GM06990 (cell line): ENCODE results near the gene TRIM47.

Source experiments
- DNase-seq: peaks from one replicate; pipeline ENCODE4 v3.0.0-alpha.2; 2011; ENCODE audit not compliant: insufficient read length; ENCODE audit errors: extremely low read depth
- H3K27me3 ChIP-seq: replicated peaks from 2 replicates; pipeline ENCODE4 v1.6.0; 2011; ENCODE audit warnings: low read length; ENCODE audit not compliant: control insufficient read depth, insufficient read depth
- H3K36me3 ChIP-seq: 2 replicates; pipeline ENCODE4 v1.5.1; 2011; ENCODE audit warnings: low read length; ENCODE audit not compliant: control insufficient read depth, insufficient read depth
- H3K4me3 ChIP-seq: replicated peaks from 2 replicates; pipeline ENCODE4 v1.5.1; 2011; ENCODE audit warnings: low read depth, mild to moderate bottlenecking, control low read depth, low read length
- TF ChIP-seq, protein P1 (sequence below): IDR thresholded peaks from 2 replicates; pipeline ENCODE4 v1.5.1; 2011; ENCODE audit warnings: low read length, control low read depth, mild to moderate bottlenecking, inconsistent platforms; ENCODE audit not compliant: insufficient read depth, poor library complexity, severe bottlenecking

The TRIM47 gene

DNA sequence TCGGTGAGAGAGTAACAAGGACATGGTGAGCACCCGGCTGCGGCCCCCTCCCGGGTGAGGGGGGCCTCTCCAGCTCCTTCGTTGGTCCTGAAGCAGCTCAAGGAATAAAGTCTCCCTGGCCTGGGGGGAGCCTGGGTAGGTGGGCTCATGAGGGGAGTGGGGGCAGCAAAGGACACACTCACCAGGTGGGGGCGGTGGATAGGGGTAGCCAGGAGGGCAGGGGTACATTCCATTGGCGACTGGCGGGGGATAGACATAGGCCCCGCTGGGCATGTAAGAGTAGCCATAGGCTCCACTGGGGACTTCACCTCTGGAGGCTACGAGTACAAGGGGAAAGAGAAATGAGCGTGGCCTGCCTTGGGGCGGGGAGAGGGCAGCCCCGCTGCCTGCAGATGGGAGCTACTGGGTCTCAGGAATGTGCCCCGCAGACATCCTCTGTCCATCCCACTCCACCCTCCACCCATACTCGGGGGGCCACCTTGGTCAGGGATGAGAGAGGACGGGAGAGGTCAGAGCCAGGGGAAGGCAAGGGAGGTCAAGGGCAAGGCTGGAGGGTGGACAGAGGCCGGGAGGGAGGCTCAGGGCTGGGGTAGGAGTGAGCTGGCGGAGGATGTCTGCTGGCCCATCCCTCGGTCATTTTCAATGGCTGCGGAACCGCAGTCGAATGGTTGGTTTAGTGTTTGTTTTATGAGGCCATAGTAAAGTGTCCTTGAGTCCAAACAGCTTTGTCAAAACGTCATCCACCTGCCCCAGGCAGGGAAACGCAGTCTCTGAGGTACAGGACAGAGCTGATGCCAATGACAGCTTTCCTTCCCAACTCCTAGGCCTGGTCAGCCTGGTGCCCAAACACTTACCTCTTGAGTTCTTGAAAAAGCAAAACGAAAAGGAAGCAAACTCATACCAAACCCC, 30.5 kb downstream of the TRIM47 start:
- Histone ChIP-seq H3K36me3 (peaks cover 32% of the 10 kb centered on the region), H3K4me3 (no peak overlapping the region), H3K27me3 (no peaks in the 10 kb centered on the region)
- DNase-seq = peak; percentile 7
- TF ChIP-seq, protein P1, sequence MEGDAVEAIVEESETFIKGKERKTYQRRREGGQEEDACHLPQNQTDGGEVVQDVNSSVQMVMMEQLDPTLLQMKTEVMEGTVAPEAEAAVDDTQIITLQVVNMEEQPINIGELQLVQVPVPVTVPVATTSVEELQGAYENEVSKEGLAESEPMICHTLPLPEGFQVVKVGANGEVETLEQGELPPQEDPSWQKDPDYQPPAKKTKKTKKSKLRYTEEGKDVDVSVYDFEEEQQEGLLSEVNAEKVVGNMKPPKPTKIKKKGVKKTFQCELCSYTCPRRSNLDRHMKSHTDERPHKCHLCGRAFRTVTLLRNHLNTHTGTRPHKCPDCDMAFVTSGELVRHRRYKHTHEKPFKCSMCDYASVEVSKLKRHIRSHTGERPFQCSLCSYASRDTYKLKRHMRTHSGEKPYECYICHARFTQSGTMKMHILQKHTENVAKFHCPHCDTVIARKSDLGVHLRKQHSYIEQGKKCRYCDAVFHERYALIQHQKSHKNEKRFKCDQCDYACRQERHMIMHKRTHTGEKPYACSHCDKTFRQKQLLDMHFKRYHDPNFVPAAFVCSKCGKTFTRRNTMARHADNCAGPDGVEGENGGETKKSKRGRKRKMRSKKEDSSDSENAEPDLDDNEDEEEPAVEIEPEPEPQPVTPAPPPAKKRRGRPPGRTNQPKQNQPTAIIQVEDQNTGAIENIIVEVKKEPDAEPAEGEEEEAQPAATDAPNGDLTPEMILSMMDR = no peak

DNA sequence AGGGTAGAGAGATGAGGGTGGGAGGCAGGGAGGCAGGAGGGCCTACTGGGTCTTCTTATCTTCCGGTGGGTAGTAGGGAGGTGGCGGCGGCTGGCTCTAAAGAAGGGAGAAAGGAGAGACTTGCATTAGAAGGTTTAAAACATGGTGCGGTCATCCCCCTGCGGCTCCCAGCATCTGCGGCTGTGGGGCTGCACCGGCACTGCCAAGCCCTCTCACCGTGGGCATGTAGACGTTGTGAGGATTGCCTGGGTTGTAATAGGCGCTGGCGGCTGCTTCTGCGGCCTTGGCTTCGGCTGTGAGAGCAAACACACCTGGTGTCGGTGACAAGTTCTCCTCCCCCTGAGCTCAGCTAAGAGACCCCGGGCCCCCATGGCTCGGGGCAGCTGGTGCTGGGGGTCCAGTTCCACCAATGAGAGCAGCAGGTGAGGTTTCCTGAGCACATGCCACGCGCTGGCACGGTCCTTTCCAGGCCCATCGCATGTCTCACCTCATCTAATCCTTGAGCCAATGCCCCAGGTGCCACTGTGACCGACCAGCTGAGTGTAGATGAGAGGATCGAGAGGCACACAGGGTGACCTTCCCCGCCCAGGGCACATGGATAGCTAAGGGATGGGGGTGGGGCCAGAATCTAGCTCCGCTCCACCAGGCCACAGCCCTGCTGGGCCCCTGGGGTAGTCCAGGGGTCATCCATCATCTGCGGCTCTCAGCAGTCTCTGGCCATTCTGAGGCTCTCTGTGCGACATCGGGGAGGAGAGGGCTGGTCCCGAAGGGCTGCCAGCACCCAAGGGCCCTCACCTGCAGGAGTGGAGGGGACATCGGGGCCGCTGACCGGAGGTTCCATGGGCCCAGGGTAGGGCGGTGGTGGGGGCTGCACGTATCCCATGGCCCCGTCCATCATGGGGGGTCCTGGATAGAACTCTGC, 31.4 kb downstream of the TRIM47 start:
- Histone ChIP-seq H3K36me3 (peaks cover 37% of the 10 kb centered on the region), H3K27me3 (no peaks in the 10 kb centered on the region), H3K4me3 (no peak overlapping the region)
- DNase-seq = peak; percentile 10
- TF ChIP-seq, protein P1 = no peak

DNA sequence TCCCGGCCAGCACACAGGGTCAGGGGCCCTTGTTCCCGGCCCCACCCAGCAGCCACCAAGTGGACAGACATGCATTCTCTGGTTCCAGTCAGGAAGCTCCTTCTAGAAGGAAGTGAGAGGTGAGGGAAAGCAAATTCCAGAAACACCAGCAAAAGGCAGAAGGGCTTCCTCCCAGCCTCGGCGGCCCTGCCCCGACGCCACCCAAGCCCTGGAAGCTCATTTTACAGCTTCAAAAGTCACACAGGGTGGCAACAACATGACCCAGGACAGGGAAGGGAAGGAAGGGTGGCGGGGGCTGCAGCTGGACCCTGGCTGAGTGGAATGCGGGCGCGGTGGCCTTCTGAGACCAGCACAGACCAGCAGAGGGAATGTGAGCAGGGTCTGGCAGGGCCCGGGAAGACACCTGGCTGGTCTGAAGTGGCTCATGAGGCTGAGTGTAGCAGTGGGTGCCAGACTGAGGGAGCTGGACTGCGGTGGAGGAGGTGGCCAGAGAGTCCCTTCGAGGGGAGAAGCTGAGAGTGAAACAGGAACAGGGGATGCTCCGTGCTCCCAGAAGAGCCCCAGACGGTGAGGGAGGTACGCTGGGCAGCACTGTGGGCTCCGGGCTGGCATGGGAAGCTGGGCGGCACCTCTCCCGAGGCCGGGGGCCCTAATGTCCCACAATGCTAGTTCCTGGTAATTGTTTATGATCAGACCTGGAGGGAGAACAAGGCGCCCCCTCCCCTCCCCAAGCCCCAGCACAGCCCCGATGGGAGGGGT, 32.3 kb downstream of the TRIM47 start:
- H3K4me3 ChIP-seq = no peak overlapping the region
- TF ChIP-seq, protein P1 = no peak

DNA sequence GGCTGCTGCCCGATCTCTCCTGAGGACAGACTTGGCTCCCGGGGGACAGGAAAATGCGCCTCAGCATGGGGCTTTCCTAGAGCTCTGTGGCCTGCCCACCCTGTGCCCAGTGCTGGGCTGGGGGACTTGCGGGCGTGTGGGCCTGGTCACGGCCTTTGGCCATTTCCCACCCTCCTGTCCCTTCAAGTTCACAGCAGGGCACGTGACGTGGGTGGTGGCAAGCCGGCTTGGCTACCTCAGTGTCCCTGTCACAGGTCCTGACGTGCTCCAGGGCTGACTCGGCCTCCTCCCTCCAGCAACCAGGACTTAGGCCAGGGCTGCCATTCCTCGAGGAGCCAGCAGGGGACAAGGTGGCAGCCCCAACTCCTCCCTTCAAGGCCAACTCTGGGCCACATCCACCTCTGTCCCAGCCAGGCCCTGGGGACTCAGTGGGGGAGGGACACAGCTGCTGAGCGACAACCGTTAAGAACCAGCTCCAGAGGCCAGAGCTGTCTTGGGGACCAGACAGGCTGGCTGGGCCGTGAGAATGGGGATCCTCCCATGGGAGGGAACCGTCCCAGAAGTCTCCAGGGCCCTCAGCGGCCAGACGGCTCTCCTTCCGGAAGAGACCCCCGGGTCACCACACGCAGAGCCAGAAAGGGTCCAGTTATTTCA, 33.2 kb downstream of the TRIM47 start:
- H3K36me3 ChIP-seq = peaks cover 38% of the 10 kb centered on the region
- peak overlapping the region; percentile 63 for H3K4me3 ChIP-seq

More for the DNA sequence above, 32.3 kb downstream of the TRIM47 start:
- peak; percentile 15 for DNase-seq
- peaks cover 32% of the 10 kb centered on the region for H3K36me3 ChIP-seq
- no peaks in the 10 kb centered on the region for H3K27me3 ChIP-seq

More for the DNA sequence above, 33.2 kb downstream of the TRIM47 start:
- TF ChIP-seq, protein P1 = peak; percentile 88
- H3K27me3 ChIP-seq = no peaks in the 10 kb centered on the region
- DNase-seq = peak; percentile 84
